ENCODE data around the gene MACROD2. TPM values are rescaled to one million over a fixed set of nuclear protein-coding genes. Genes with fewer than 3 reads are reported as not detected.

The MACROD2 gene
- polyA plus RNA-seq, 1 donor (not counting 4 experiments of a cell fraction or from before 2014, with no cell fraction given), result 0.71 TPM

DNA sequence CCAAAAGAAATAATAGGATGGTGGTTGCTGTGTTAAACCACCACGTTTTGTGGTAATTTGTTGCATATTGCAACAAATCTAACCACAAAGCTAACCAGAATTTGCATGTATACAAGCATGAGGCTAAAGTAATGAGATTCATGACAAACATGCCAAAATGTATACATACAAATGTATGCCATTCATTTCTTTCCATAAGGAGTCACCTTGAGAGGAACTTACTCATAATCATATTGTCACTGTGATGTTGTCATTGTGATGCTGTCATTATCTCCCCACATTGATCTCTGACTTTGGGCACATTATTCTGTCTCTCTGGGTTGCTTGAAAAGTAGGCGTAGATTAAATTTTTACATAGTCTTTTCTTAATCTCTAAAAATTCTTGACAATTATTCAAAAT, 1228.9 kb downstream of the MACROD2 start:
- H3K27me3 ChIP-seq (ENCODE audit: control insufficient read depth, extremely low read depth, insufficient read depth, low read length), result no peaks in the 10 kb centered on the region
- no peak overlapping the region for H3K4me3 ChIP-seq (ENCODE audit: control insufficient read depth in 2 of 3, extremely low read depth in 1 of 3, insufficient read depth in 2 of 3, low read depth in 1 of 3, low read length in 3 of 3)
- FAIRE-seq (no peak), DNase-seq (ENCODE audit: low read depth, low spot score) (no peak)
- no peak overlapping the region for H3K9ac ChIP-seq (ENCODE audit: control insufficient read depth, extremely low read depth, insufficient read depth, low read length)
- dilution Hi-C loops (cut with MboI; ENCODE audit: extremely low pct_ligation_motif_present, low sequenced_read_pairs), result no loop called here
- H3K4me1 ChIP-seq (ENCODE audit: control insufficient read depth, extremely low read depth, insufficient read depth, low read length), result peaks cover 24% of the 10 kb centered on the region
- H3K4me2 ChIP-seq (ENCODE audit: control insufficient read depth, extremely low read depth, insufficient read depth, low read depth, low read length), result no peak overlapping the region
- H3K27ac ChIP-seq (ENCODE audit: control insufficient read depth, insufficient read depth, low read length), result no peak overlapping the region
- H3K79me2 ChIP-seq (ENCODE audit: control insufficient read depth, insufficient read depth, low read length), result no peaks in the 10 kb centered on the region
- no peaks in the 10 kb centered on the region for H4K20me1 ChIP-seq (ENCODE audit: control insufficient read depth, extremely low read depth, insufficient read depth, low read length)
- no peaks in the 10 kb centered on the region for H3K9me1 ChIP-seq (ENCODE audit: control insufficient read depth, extremely low read depth, insufficient read depth, low read length)
- no peak overlapping the region for H2AFZ ChIP-seq (ENCODE audit: control insufficient read depth, low read length)
- H3K36me3 ChIP-seq (ENCODE audit: control insufficient read depth in 2 of 2, extremely low read depth in 1 of 2, insufficient read depth in 2 of 2, low read length in 2 of 2), result no peaks in the 10 kb centered on the region
- TF ChIP-seq, protein P1, sequence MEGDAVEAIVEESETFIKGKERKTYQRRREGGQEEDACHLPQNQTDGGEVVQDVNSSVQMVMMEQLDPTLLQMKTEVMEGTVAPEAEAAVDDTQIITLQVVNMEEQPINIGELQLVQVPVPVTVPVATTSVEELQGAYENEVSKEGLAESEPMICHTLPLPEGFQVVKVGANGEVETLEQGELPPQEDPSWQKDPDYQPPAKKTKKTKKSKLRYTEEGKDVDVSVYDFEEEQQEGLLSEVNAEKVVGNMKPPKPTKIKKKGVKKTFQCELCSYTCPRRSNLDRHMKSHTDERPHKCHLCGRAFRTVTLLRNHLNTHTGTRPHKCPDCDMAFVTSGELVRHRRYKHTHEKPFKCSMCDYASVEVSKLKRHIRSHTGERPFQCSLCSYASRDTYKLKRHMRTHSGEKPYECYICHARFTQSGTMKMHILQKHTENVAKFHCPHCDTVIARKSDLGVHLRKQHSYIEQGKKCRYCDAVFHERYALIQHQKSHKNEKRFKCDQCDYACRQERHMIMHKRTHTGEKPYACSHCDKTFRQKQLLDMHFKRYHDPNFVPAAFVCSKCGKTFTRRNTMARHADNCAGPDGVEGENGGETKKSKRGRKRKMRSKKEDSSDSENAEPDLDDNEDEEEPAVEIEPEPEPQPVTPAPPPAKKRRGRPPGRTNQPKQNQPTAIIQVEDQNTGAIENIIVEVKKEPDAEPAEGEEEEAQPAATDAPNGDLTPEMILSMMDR (optimal IDR thresholded peaks at IDR 0.05 in 1 of 3, IDR thresholded peaks at IDR 0.05 in 1 of 3, conservative IDR thresholded peaks at IDR 0.05 in 1 of 3; ENCODE audit: extremely low read depth in 1 of 3, insufficient read depth in 2 of 3, low read length in 3 of 3), result no peak
- TF ChIP-seq EZH2 (IDR thresholded peaks at IDR 0.05; ENCODE audit: low read length), result no peak
- no peaks in the 10 kb centered on the region for H3K9me3 ChIP-seq (ENCODE audit: control insufficient read depth, low read depth, low read length)

DNA sequence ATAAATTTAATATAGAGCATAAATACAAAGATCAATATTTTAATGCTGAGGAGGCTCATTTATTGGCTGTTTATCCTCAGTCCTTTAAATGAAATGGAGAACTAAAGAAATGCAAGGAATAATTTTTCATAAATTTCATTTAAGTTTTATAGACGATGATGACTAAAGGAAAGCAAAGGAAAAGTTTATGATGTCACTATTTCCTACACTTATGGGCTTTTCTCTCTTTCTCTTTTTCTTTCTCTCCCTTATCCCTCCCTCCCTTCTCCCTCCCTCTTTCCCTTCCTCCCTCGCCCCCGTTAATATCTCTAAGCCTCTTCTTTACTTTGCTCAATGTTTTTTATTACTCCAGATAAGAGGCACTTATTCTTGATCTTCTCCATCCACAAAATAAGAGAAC, 1231.8 kb downstream of the MACROD2 start:
- Histone ChIP-seq H3K9me1 (ENCODE audit: control insufficient read depth, extremely low read depth, insufficient read depth, low read length) (no peaks in the 10 kb centered on the region), H3K27ac (ENCODE audit: control insufficient read depth, insufficient read depth, low read length) (no peak overlapping the region), H3K9me3 (ENCODE audit: control insufficient read depth, low read depth, low read length) (no peaks in the 10 kb centered on the region), H3K4me1 (ENCODE audit: control insufficient read depth, extremely low read depth, insufficient read depth, low read length) (no peaks in the 10 kb centered on the region), H2AFZ (ENCODE audit: control insufficient read depth, low read length) (no peak overlapping the region), H3K79me2 (ENCODE audit: control insufficient read depth, insufficient read depth, low read length) (no peaks in the 10 kb centered on the region), H4K20me1 (ENCODE audit: control insufficient read depth, extremely low read depth, insufficient read depth, low read length) (no peaks in the 10 kb centered on the region), H3K36me3 (ENCODE audit: control insufficient read depth in 2 of 2, extremely low read depth in 1 of 2, insufficient read depth in 2 of 2, low read length in 2 of 2) (no peaks in the 10 kb centered on the region), H3K4me2 (ENCODE audit: control insufficient read depth, extremely low read depth, insufficient read depth, low read depth, low read length) (no peak overlapping the region), H3K9ac (ENCODE audit: control insufficient read depth, extremely low read depth, insufficient read depth, low read length) (no peak overlapping the region), H3K4me3 (ENCODE audit: control insufficient read depth in 2 of 3, extremely low read depth in 1 of 3, insufficient read depth in 2 of 3, low read depth in 1 of 3, low read length in 3 of 3) (no peak overlapping the region), H3K27me3 (ENCODE audit: control insufficient read depth, extremely low read depth, insufficient read depth, low read length) (no peaks in the 10 kb centered on the region)
- DNase-seq (ENCODE audit: low read depth, low spot score), result no peak
- FAIRE-seq, result no peak
- TF ChIP-seq, protein P1 (optimal IDR thresholded peaks at IDR 0.05 in 1 of 3, IDR thresholded peaks at IDR 0.05 in 1 of 3, conservative IDR thresholded peaks at IDR 0.05 in 1 of 3; ENCODE audit: extremely low read depth in 1 of 3, insufficient read depth in 2 of 3, low read length in 3 of 3), result no peak
- no peak for TF ChIP-seq EZH2 (IDR thresholded peaks at IDR 0.05; ENCODE audit: low read length)
- dilution Hi-C loops (cut with MboI; ENCODE audit: extremely low pct_ligation_motif_present, low sequenced_read_pairs), result no loop called here
